Embryonic facial prominence (tissue), 1 donor: ENCODE measurements around the gene PRKCE.

ENCODE experiments used
- DNase-seq: peaks from one replicate; pipeline ENCODE4 v3.0.0-alpha.2; 2016; ENCODE audit errors: extremely low spot score

PRKCE gene

DNA sequence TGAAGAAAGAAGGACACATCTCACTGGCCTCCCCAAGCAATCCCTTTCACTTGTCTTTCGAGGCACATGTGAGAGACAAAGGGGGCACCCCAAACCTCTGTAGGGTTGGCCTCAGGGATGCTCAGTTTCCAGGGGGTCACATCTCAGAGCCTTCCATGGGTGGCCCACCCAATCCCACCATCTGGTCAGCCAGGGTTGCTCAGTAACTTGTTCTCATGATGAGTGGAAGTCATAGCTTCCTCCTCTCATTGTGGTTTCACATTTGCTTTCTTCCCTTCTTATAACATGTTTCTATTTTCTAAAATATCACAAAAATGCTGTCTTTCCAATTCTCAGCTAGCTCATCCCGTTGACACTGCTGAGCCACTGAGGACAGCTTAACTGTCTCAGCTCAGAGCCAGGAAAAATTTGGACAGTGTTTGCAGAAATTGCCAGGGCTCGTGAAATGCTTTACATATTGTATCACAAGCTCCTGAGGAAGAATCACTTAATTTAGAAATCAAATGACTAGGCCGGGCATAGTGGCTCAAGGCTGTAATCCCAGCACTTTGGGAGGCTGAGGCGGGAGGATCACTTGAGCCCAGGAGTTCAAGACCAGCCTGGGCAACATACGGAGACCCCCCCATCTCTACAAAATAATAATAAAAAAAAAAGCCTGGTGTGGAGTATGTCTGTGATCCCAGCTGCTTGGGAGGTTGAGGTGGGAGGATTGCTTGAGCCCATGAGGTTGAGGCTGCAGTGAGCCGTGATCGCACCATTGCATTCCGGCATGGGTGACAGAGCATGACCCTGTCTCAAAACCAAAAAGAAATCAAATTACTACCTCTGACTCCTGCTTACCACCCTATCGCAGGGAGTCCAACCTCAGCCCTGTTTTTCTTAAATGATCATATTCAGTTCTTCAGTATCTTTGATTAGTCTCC, 129.3 kb downstream of the PRKCE start:
- no peak for DNase-seq

- no peak for DNase-seq
Measured at GRCh38 chr2:45781464-45781811, 130.0 kb downstream of the PRKCE start.

GRCh38 chr2:45782436-45782835, 131.0 kb downstream of the PRKCE start:
- no peak for DNase-seq

DNA sequence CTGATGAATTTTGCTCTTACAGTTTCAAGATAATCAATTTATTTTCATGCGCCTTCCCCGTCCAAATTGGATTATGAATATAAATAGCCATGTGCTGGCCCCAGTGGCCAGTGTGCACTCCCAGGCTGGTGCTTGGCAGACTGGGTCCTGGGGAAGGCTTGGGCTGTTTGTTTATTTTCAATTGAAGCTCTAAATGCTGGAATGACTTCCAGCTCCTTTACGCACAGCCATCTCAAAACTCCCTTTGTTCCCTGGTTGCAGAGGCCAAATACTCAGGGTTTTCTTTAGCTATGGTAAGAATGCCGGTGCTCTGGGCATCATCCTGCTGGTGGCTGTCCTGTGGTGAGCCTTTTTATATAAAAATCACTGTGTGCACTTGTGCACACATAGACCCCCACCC, 131.5 kb downstream of the PRKCE start:
- DNase-seq: no peak

- no peak for DNase-seq
Measured at GRCh38 chr2:45786030-45786835, 134.8 kb downstream of the PRKCE start.

GRCh38 chr2:45786836-45787357, 135.4 kb downstream of the PRKCE start:
- DNase-seq: no peak

DNA sequence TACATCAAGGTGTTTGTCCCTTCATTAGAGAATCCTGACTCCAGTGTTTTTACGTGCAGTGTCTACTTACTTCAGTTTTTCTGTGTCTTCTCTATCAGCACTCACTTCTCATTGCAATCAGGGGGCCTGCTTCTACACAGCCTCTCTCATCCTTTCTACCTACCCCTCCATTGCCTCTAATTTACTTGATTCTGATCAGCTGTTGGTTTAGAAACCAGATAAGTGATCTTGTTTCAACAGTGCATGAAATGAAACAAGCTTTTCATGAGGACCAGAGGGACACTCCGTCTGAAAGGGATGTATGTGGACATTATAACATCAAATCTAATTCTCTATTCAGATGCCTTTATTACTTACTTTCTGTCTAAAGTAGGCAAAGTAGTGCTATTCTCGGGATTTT, 136.9 kb downstream of the PRKCE start:
- DNase-seq: no peak

DNA sequence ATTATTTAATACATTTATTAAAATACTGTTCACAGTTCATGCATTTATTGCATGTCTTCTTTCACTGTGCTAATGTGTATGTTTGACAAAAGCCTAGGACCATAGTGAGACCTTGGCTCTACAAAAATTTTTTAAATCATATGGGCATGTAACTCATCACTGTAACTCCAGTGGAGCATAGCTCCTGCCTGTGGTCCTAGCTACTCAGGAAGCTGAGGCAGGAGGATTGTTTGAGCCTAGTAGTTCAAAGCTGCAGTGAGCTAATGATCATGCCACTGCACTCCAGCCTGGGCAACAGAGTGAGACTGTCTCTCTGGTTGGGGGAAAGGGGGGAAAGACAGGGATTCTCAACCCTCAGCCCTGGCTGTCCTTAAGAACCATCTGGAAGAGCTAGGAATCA, 137.8 kb downstream of the PRKCE start:
- no peak for DNase-seq

DNA sequence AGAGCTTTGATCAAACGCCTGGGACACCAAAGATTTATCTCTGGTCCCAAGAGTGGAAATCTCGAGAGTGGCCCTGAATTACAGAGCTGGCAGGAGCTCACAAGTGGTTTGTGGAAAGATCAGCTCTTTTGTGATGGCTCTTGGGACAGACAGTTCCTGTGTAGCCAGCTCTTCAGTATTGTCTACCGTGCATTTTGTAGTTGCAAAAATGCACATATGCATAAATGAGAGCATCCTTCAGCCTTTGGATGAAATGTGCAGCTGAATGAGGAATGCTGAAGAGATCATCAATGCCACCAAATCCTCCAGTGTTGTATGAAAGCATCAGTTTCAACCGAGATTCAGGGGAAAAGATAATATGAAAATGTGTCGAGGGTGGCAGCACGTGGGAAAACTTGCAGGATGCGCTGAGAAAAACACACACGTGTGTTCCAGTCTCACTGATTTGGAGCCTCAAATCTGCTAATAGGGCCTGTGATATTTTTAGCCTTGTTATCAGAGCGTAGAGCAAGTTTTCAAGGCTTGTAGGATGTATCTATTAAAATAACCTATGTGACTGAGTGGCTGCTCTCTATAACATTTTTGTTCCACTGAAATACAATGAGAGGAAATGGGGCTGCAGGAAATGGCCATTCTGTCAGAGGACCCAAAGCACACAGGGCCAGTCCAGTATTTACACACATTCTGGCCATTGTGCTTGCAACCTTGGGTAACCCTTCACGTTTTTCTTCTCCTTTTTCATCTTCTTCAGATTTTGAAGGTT, 138.7 kb downstream of the PRKCE start:
- no peak for DNase-seq

DNA sequence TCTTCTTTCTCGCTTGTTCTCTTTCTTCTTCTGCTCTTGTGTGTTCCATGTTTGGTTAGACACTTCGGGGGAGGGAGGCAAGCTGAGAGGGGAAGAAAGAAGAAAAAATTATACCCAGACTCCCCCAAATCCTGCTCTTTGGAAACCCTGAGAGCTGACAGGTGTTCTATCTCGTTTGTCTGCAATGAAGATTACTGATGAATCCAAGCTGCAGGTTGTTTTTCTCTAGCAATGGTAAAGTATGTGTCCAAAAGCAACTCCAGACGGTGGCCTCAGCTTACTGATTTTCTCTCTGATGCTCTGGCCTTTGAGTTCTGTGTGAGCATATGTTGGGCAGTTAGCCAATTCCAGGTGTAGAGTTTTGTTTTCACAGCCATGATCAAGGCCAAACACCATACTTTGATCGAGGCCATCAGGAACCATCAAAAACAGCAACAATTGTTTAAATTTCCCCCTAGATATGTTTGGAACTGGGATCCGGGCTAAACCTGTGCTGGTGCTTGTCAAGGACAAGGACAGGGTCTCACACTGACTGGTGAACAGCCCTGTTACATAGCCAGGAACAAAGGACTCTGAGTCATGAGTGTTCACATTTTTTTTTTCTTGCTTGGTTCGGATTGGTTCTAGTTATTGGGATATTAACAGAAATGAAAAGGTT, 142.0 kb downstream of the PRKCE start:
- no peak for DNase-seq

GRCh38 chr2:45794134-45794617, 142.7 kb downstream of the PRKCE start:
- no peak for DNase-seq

DNA sequence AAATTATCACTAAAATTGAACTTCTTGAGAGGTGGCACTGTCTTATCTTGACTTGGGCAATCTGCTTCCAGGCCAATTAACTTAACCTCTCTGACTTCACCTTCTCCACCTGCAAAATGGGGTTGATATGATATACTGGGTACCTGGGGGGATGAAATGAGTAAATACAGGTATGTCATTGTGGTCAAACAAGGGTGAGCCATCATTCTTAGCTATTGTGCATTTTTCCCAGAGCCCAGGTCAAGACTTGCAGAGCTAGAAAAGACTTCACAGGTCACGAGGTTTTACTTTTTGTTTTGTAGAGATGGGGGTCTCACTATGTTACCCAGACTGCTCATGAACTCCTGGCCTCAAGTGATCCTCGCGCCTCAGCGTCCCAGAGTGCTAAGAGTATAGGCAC, 145.0 kb downstream of the PRKCE start:
- DNase-seq: no peak

DNA sequence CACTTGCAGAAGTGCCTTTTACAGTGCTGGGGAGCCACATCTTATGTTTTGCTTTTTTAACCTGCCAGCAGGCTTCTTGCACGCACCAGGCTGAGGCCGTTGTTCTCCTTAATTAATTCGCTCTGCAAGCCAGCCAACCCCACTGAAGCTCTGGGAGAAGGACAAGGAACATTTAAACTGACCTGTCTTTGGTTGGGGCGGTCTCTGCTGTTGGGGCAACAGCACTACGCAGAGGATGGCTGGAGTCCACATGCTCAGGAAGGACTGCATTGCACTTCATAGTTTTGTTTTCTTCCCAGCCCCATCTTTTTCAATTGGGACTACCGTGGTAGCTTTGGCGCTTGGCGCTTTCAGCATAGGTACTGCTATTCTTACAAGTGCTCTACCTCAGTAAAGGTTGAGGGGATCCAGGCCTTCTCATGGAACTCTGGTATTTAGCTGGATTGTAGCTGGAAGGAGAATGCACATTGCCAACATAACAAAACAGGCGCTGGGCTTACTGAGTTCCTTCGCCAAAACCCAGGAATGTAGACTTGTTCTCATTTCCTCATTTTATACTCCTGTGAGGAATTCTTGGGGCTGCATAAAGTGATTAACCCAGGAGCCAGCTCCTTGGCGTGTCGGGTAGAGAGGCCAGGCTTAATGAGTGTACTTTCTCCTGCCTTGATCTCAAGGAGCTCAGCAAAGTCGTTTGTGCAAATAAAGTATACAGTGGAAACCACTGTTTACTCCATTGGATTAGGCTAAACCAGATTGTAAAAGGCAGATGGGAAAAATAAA, 146.2 kb downstream of the PRKCE start:
- no peak for DNase-seq

GRCh38 chr2:45799679-45800381, 148.4 kb downstream of the PRKCE start:
- DNase-seq: no peak

DNA sequence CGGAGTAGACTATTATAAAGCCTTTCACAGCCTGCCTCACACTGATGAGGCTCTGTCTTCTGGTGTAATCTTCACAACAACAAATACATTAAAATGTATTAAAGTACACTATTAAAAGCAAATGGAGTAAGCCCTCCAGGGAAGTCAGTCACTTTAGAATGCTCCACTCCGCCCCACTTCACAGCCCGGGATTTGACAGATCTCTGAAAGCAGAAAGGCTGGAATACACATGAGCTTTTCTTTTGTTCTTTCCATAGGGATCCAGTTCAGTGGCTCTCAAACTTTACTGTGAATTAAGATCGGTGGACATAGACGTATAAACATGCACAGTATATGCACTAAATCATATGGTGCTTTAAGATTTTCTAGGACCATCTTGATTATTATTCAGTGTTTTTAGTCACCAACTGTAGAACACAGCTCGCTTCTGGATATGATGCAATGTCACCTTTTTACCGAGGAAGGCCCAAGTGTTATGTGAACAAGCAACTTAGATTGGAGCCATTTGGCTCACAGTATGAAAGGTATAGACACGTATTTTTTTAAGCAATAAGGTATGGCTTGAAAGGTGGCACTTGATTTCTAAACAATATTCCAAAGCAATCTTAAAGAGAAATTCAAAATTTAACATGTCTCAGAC, 151.1 kb downstream of the PRKCE start:
- DNase-seq: no peak

- DNase-seq: no peak
Measured at GRCh38 chr2:45804987-45805755, 153.7 kb downstream of the PRKCE start.

GRCh38 chr2:45806563-45807358, 155.3 kb downstream of the PRKCE start:
- DNase-seq: no peak

GRCh38 chr2:45808294-45808800, 156.9 kb downstream of the PRKCE start:
- DNase-seq: no peak
